Natural killer cell treated with Interleukin-12 subunit alpha and Interleukin-12 subunit beta and Interleukin-15 and Interleukin-18, amount 100 ng/mL, for 72 hours (primary cell): ENCODE measurements around the gene GALNT2. TPM values are rescaled to one million over a fixed set of nuclear protein-coding genes. Genes with fewer than 3 reads are reported as not detected.

Experiments
- ATAC-seq, 2 donors: fragments of 150-1000 bp; cut with Tn5 transposase in 1 of 2; sonication (Bioruptor Pico), chemical (Tn5 transposase) in 1 of 2; 2 replicates each; pipeline ENCODE4 v1.10.0; 2021
- DNase-seq: peaks from one replicate; pipeline ENCODE4 v3.0.0; 2022; ENCODE audit warnings: low spot score
- H3K27ac Mint-ChIP-seq, 2 donors: 1 replicate in 1 of 2; 2 replicates in 1 of 2; pipeline ENCODE4 v1.8.0; 2022; ENCODE audit warnings: mixed read lengths in 2 of 2, mild to moderate bottlenecking in 1 of 2, moderate library complexity in 1 of 2
- H3K27me3 Mint-ChIP-seq, 2 donors: 1 replicate in 1 of 2; 2 replicates in 1 of 2; pipeline ENCODE4 v1.8.0; 2022; ENCODE audit warnings: mixed read lengths in 2 of 2
- H3K36me3 Mint-ChIP-seq: one replicate; pipeline ENCODE4 v1.8.0; 2022; ENCODE audit warnings: mixed read lengths
- H3K4me1 Mint-ChIP-seq, 2 donors: 1 replicate in 1 of 2; 2 replicates in 1 of 2; pipeline ENCODE4 v1.8.0; 2022; ENCODE audit warnings: low read depth in 2 of 2, mixed read lengths in 2 of 2, mild to moderate bottlenecking in 1 of 2
- H3K4me3 Mint-ChIP-seq: one replicate; pipeline ENCODE4 v1.8.0; 2022; ENCODE audit warnings: mixed read lengths
- H3K9me3 Mint-ChIP-seq: 2 replicates; pipeline ENCODE4 v1.8.0; 2022; ENCODE audit warnings: mixed read lengths
- total RNA-seq, 2 donors: library from RNA; stranded (reverse); gene quantifications; one replicate each; pipeline ENCODE4 v1.2.3, GENCODE V29; 2022

The GALNT2 gene
- total RNA-seq, 2 donors from 2014 or later = 37.7 to 51.5 TPM

DNA sequence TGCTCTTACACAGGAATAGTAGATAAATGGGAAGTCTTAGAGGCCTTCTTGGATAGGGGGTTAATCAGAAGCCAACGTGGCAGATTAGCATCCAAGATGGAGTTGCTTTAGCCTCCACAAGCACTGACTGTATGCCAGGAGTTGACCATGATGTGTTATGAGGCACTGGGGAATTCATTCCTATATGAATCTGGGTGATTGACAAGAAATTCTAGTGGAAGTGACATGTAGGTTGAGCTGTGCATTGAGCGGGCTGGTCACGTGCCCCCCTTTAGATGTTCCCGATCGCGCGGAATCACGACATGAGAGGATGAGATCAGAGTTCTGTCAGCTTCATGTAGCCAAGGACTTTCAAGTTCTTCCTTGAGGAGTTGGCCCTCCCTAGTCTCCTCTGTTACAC is 31.7 kb downstream of the GALNT2 start:
- Mint-ChIP-seq H3K4me1 (peaks cover 35 to 41% of the 10 kb centered on the region in 2 donors), H3K9me3 (no peaks in the 10 kb centered on the region), H3K27me3 (no peaks in the 10 kb centered on the region), H3K4me3 (no peak overlapping the region), H3K36me3 (no peaks in the 10 kb centered on the region), H3K27ac (no peak overlapping the region)
- DNase-seq = peak; percentile 40
- ATAC-seq = no peak

DNA sequence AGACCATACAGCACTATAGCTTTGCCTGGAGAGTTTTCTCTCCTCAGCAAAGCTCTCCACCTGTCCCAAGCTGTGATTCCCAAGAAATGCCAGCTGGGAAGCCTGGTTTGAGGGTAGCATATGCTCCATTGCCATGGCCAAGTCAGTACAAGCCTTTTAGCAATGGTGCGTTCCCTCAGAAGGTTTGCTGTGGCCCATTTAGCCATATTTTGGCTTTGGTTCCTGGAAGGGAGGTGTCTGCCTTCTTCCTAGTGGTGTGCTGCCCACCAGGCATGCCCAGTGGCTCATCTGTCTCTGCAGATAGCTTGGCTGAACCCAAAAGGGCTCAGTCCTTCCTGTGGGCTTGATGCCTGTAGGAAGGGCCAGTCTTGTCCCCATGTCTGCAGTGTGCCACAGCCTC is 32.4 kb downstream of the GALNT2 start:
- no peak overlapping the region for H3K4me3 Mint-ChIP-seq
- peaks cover 42 to 48% of the 10 kb centered on the region in 2 donors for H3K4me1 Mint-ChIP-seq
- no peaks in the 10 kb centered on the region for H3K36me3 Mint-ChIP-seq
- no peak for ATAC-seq
- H3K9me3 Mint-ChIP-seq = no peaks in the 10 kb centered on the region
- H3K27ac Mint-ChIP-seq = no peak overlapping the region
- DNase-seq = peak; percentile 3
- H3K27me3 Mint-ChIP-seq = no peaks in the 10 kb centered on the region

DNA sequence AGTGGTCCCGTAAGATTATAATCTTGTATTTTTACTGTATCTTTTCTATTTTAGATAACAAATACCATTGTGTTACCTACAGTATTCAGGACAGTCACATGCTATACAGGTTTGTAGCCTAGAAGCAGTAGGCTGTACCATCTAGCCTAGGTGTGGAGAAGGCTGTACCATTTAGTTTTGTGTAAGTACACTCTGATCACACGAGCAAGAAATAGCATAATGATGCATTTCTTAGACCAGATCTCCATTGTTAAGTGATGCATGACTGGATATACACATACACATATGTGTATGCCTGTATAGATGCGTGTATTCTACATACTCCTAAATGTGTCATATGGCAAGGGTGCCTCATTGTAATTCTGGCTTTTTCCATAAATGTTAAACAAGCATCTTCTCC is 33.9 kb downstream of the GALNT2 start:
- Mint-ChIP-seq H3K9me3 (no peaks in the 10 kb centered on the region), H3K27me3 (no peaks in the 10 kb centered on the region), H3K4me3 (no peak overlapping the region), H3K27ac (peak overlapping the region in 1 of 2 donors; percentile 97), H3K36me3 (no peaks in the 10 kb centered on the region), H3K4me1 (peaks cover 52 to 63% of the 10 kb centered on the region in 2 donors)
- ATAC-seq (no peak), DNase-seq (no peak)

DNA sequence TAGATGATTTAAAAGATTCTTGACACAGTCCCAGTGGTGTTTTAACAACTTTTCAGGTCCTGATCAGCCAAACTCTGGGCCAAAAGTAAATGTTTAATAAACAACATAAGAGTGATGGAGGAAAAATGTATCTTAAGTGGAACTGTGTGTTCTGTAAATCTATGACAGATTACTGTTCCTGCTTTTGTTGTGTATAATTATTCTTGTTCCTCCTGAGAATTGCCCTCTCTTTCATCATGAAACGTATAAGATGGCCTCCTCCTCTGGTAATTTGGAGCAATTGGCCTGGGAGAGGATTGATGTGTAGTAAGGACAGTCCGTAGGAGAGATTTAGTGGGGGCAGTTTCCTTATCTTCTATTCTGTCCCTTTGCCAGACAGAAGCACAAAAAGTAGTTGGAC is 34.5 kb downstream of the GALNT2 start:
- no peaks in the 10 kb centered on the region for H3K36me3 Mint-ChIP-seq
- peak overlapping the region in 1 of 2 donors; percentile 97 for H3K27ac Mint-ChIP-seq
- ATAC-seq = no peak
- H3K4me1 Mint-ChIP-seq = peaks cover 56 to 66% of the 10 kb centered on the region in 2 donors
- no peaks in the 10 kb centered on the region for H3K9me3 Mint-ChIP-seq
- no peak overlapping the region for H3K4me3 Mint-ChIP-seq
- H3K27me3 Mint-ChIP-seq = no peaks in the 10 kb centered on the region
- DNase-seq = no peak

DNA sequence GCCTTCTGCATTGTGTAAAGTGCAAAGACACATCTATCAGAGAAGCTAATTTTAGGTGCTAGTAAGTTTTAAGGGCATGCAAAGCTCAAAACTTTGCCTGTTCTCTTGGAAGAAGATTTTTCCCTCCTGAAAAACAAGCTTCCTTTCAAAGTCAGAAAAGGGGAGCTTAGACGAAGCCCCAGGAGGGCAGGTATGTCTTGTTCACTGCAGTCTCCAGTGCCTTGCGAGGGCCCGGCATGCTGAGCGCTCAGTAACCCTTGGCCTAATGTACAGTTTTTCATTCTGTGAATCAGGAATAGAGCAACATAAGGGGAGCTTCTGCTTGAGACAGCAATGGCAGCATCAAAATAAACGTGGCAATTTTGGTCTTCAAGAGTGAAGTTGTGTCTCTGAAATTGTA is 35.0 kb downstream of the GALNT2 start:
- no peaks in the 10 kb centered on the region for H3K9me3 Mint-ChIP-seq
- peak overlapping the region in 1 of 2 donors; percentile 97 for H3K27ac Mint-ChIP-seq
- peak; percentile 8 for DNase-seq
- no peaks in the 10 kb centered on the region for H3K36me3 Mint-ChIP-seq
- peak overlapping the region; percentile 30 for H3K4me3 Mint-ChIP-seq
- no peaks in the 10 kb centered on the region for H3K27me3 Mint-ChIP-seq
- H3K4me1 Mint-ChIP-seq = peaks cover 61 to 66% of the 10 kb centered on the region in 2 donors
- no peak for ATAC-seq

DNA sequence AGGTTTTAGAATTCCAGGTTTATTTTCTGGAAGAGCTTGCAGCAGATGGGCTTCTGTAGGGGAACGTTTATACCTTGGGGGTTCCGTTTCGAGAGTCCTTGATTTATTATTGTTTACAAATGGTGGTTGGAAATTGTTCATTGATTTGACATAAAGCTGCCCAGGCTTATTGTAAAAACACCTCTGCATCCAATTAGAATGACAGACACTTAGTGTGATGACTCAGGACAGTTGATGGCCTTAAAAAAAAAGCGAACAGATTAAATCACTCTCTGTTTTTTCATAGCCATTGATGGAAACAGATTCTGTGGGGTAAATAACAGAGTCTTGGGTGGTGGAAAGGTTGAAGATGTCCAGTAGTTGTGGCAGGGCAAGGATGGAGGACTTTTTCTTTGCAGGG is 35.4 kb downstream of the GALNT2 start:
- Mint-ChIP-seq H3K27me3 (no peaks in the 10 kb centered on the region), H3K4me3 (peak overlapping the region; percentile 30), H3K27ac (peak overlapping the region in 1 of 2 donors; percentile 97), H3K9me3 (no peaks in the 10 kb centered on the region), H3K4me1 (peaks cover 61 to 66% of the 10 kb centered on the region in 2 donors), H3K36me3 (no peaks in the 10 kb centered on the region)
- no peak for DNase-seq
- no peak for ATAC-seq

DNA sequence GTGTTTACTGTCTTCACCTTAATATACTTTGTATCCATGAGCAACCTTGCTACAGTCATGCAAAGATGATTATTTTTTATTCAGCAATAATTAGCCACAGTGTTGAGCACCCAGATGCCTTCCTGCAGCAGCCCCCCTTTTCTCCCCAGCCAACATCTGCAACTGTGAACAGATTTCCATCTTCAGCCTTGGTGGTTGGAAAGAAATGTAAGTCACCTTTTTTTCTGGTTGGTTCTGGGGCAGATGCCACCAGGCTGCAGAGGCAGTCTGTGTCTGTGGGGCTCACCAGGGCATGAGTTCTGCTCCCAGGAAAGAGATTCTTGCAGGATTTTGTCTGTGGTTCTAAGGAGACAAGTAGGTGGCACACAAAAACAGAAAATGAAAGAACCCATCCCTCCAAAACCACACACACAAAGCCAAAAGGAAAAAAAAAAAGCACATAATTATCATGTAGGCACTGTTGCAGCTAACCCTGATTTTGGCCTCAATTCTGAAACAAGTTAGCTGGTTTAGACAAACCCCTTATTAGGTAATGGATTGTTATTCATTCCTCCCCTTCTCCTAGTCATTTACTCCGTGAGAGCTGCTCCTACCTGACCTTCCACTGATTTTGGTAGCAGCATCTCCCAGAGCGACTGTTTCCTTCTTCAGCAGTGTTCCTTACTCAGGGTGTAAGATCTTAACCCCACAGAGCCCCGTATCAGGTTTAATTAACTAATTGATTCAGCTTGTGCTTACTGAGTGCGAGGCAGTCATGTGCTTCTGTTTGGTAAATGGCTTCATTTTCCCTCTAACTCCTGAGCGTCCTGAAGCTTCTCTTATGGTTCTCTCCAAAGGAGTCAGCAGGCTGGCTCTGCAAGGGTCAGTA is 36.5 kb downstream of the GALNT2 start:
- peak; percentile 58 for DNase-seq
- Mint-ChIP-seq H3K27ac (peak overlapping the region; percentile 92 to 97), H3K4me3 (peak overlapping the region; percentile 90), H3K36me3 (no peaks in the 10 kb centered on the region), H3K4me1 (peaks cover 66 to 76% of the 10 kb centered on the region in 2 donors), H3K9me3 (no peaks in the 10 kb centered on the region), H3K27me3 (no peaks in the 10 kb centered on the region)
- ATAC-seq = peak in 1 of 2 donors; percentile 1

DNA sequence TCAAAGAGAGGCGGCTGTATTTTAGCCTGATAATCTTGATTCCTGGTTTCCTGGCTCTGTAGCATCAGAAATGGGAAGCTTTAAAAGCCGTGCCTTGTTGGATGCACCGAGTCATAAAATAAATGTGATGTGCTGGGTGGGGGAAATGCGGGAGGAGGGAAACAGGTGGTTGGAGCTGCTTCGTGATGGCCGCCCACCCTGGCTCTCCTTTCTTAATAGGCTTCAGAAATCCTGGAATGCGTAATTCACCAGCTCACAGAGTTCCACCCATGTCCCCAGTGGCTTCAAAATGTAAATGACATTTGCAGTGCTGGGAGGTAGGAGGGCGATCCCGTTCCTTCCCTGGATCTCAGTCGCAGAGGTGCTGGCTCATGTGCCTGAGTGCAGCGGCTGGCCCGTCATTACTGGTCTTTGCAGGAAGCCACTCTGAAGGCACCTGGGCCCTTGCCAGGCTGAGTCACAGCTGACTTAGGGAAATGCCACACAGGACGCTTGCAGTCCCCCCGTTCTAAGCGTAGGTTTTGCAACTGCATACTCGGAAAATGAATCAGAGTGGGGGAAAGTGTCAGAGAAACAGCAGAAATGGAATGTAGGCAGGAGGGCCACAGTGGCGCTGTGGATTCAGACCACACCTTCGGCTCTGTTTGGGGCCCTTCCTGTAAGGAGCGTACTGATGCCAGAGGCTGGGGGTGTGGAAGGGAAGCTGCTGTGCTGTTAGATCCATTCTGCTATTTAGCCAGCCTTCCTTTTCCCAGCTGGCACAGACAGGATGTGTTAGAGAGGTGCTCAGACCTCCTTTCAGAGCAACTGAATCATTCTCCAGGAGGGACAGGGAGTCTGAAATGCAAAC is 37.6 kb downstream of the GALNT2 start:
- Mint-ChIP-seq H3K9me3 (no peaks in the 10 kb centered on the region), H3K27me3 (no peaks in the 10 kb centered on the region), H3K36me3 (no peaks in the 10 kb centered on the region), H3K4me3 (peak overlapping the region; percentile 90), H3K4me1 (peaks cover 74 to 79% of the 10 kb centered on the region in 2 donors), H3K27ac (peak overlapping the region; percentile 92 to 97)
- ATAC-seq (peak; percentile 90 to 93), DNase-seq (peak; percentile 92)

DNA sequence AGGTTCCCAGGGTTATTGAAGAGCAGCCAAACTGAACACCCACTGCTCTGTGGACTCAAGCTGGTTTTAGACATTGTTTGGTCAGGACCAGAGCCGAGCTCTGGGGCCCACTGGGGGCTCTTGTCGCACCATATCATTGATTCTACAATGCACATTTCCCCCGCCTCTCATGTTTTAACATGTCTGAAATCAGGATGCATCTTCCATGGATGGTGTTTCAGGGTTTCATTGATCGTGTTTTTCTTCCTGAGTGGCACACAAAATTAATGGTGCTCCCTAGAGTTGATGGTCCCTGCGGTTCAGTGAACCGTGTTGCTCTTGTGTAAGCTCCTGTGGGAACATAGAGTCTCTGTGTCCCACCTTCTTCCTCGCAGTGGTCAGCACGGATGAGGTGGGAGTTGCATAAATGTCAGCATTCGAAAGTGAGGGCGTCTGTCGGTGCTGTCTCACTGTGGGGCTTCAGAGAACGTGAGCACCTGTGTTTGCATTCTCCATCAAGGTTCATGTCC is 38.3 kb downstream of the GALNT2 start:
- no peak for ATAC-seq
- H3K4me1 Mint-ChIP-seq = peaks cover 80 to 84% of the 10 kb centered on the region in 2 donors
- H3K36me3 Mint-ChIP-seq = no peaks in the 10 kb centered on the region
- DNase-seq = peak; percentile 15
- H3K9me3 Mint-ChIP-seq = no peaks in the 10 kb centered on the region
- peak overlapping the region; percentile 90 for H3K4me3 Mint-ChIP-seq
- H3K27me3 Mint-ChIP-seq = no peaks in the 10 kb centered on the region
- H3K27ac Mint-ChIP-seq = peak overlapping the region; percentile 92 to 97

DNA sequence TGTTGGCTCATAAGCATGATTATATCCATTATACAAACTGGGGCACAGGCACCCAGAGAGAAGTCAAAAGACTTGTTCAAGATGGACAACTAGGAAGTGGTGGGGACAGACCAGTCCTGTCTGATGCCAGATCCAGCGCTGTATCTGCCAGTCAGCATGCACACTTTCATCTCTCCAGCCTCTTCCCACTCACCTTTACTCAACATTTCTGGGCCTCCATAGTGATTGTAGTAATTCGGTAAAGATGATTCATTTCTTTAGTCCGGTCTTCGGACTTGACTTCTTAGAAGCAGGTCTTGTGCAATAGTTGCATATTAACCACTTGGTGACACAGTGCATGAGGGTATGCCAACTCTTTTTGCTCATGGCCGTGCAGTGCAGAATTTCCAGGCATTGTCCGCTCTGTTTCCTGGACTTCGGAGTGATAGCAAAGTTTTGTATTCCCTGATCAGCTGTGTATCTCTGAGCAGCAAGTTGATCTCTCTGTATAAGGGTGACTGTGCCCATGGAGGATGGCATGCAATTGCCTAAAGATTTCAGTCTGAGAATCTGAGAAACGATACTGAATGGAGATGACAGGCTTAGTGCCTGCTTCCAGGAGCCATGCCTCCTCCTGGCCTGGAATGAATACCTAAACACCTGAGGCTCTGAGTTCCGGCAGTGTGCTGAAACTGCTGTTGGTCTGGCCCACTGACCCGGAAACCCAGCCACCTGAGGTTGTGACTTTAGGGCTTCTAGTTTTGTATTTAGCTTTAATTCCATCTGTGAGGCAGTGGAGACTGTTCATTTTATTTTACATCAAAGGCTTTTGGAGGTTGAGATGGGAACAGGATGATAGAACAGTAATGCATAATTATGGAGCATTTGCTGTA is 39.0 kb downstream of the GALNT2 start:
- peak overlapping the region; percentile 92 to 97 for H3K27ac Mint-ChIP-seq
- H3K9me3 Mint-ChIP-seq = no peaks in the 10 kb centered on the region
- peak overlapping the region; percentile 90 for H3K4me3 Mint-ChIP-seq
- no peaks in the 10 kb centered on the region for H3K27me3 Mint-ChIP-seq
- H3K36me3 Mint-ChIP-seq = no peaks in the 10 kb centered on the region
- DNase-seq (peak; percentile 66), ATAC-seq (peak; percentile 69 to 77)
- peaks cover 85 to 89% of the 10 kb centered on the region in 2 donors for H3K4me1 Mint-ChIP-seq

DNA sequence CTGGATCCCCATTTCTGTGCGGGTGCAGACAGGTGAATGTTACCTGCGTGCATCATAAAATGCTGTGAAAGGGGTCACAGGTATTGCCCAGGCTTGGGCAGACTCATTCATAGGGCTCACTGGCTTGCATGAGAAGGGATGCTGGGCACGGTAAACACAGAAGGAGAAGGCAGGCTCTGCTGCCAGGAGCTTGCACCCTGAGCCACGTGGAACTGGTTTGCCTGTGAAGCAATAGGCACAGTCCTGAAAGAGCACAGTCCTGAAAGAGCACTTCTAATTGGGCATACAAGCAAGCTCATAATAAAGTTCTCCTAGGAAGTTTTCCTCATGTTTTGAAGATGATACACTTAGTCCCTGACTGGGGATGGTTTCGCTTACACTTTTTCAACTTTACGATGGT is 40.9 kb downstream of the GALNT2 start:
- Mint-ChIP-seq H3K27me3 (no peaks in the 10 kb centered on the region), H3K9me3 (no peaks in the 10 kb centered on the region), H3K27ac (peak overlapping the region in 1 of 2 donors; percentile 97), H3K36me3 (no peaks in the 10 kb centered on the region), H3K4me3 (peak overlapping the region; percentile 21), H3K4me1 (peaks cover 78 to 80% of the 10 kb centered on the region in 2 donors)
- DNase-seq (peak; percentile 8), ATAC-seq (no peak)

DNA sequence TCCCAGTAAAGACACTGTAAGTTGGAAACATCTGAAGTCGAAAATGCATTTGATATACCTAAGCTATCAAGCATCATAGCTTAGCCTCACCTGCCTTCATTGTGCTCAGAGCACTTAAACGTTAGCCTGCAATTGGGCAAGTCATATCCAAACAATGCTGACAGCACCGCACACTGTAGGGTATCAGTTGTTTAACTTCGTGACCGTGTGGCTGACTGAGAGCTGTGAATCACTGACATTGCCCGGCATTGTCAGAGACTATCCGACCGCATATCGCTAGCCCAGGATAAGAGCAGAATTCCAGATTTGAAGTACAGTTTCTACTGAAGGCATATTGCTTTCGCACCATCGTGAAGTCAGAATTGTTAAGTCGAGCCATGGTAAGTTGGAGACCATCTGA is 41.5 kb downstream of the GALNT2 start:
- ATAC-seq = no peak

DNA sequence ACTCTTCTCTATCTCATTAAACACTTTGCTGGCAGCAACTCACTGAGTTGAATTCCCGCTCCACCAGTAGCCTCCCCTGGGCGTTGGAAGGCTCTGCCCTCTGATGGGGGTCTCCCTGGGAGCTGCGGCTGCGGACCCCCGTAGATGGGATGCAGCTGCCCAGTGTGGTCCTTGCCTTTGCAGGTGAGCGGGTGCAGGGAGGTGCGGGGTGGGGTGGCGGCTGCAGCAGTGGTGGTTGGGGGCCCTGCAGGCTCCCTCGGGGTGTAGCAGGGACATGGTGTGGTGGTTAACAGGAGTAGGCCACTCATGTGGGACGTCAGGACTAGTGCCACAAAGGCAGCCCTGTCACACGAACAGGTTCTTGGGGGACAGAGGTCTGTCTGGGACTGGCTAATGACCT is 42.0 kb downstream of the GALNT2 start:
- Mint-ChIP-seq H3K4me1 (peaks cover 71 to 76% of the 10 kb centered on the region in 2 donors), H3K27ac (peak overlapping the region in 1 of 2 donors; percentile 81), H3K9me3 (no peaks in the 10 kb centered on the region), H3K36me3 (no peaks in the 10 kb centered on the region), H3K4me3 (no peak overlapping the region), H3K27me3 (no peaks in the 10 kb centered on the region)
- ATAC-seq = no peak
- peak; percentile 47 for DNase-seq

More for the DNA sequence above, 41.5 kb downstream of the GALNT2 start:
- Mint-ChIP-seq H3K9me3 (no peaks in the 10 kb centered on the region), H3K36me3 (no peaks in the 10 kb centered on the region), H3K27me3 (no peaks in the 10 kb centered on the region), H3K4me3 (no peak overlapping the region), H3K4me1 (peaks cover 76 to 81% of the 10 kb centered on the region in 2 donors), H3K27ac (no peak overlapping the region)
- DNase-seq = peak; percentile 22
